ENCODE results near the gene NTN5. TPM values are rescaled to one million over a fixed set of nuclear protein-coding genes. Genes with fewer than 3 reads are reported as not detected.
"Not testable (repeated sequence)": the region's sequence is repeated elsewhere in the genome, so short reads cannot be mapped to it uniquely, and the experiment has no call there.

The NTN5 gene
- total and polyA plus RNA-seq, 10 donors = 0.30 to 2.1 (median 0.74) TPM; not detected in 1

DNA sequence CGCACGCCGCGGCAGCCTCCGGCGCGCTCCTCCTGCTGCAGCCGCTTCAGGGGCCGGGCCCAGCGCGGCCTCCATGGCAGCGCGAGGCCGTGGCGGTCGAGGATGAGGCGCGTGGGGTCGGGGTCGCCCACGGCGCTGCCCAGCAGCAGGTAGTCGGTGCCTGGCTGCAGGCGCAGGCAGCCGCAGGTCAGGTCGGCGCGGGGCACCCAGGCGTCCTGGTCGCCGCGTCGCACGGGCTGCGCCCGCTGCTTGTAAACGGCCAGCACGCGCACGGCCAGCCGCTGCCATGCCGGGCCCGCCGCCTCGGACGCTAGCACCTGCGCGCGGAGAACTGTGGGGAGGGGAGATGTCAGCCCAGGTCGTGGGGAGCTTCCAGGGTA lies 11.1 kb downstream of the NTN5 start:
- intact Hi-C loops (cut with DNase I; ENCODE audit: low total_unique reads) = no loop called here
- Histone ChIP-seq H3K27ac (peak overlapping the region in 4 of 8 donors; percentile 71 to 85 (median 74)), H3K9me3 (no peaks in the 10 kb centered on the region), H3K4me3 (no peak overlapping the region), H3K27me3 (replicated peaks in 1 of 7) (no peaks in the 10 kb centered on the region), H3K4me1 (peaks cover 10 to 21% (median 17%) of the 10 kb centered on the region in 6 donors), H3K36me3 (no peaks in the 10 kb centered on the region)
- DNase-seq = no peak
- WGBS, 5 donors = 92 to 98% (median 95%) methylated on average over 40 to 50 of the region's 50 CpGs
- TF ChIP-seq POLR2AphosphoS5 (IDR thresholded peaks at IDR 0.05) = no peak
- no peak for TF ChIP-seq POLR2A (IDR thresholded peaks at IDR 0.05)
- TF ChIP-seq, protein P1, sequence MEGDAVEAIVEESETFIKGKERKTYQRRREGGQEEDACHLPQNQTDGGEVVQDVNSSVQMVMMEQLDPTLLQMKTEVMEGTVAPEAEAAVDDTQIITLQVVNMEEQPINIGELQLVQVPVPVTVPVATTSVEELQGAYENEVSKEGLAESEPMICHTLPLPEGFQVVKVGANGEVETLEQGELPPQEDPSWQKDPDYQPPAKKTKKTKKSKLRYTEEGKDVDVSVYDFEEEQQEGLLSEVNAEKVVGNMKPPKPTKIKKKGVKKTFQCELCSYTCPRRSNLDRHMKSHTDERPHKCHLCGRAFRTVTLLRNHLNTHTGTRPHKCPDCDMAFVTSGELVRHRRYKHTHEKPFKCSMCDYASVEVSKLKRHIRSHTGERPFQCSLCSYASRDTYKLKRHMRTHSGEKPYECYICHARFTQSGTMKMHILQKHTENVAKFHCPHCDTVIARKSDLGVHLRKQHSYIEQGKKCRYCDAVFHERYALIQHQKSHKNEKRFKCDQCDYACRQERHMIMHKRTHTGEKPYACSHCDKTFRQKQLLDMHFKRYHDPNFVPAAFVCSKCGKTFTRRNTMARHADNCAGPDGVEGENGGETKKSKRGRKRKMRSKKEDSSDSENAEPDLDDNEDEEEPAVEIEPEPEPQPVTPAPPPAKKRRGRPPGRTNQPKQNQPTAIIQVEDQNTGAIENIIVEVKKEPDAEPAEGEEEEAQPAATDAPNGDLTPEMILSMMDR (IDR thresholded peaks at IDR 0.05 in 8 of 11, conservative IDR thresholded peaks at IDR 0.05 in 3 of 11) = no peak

DNA sequence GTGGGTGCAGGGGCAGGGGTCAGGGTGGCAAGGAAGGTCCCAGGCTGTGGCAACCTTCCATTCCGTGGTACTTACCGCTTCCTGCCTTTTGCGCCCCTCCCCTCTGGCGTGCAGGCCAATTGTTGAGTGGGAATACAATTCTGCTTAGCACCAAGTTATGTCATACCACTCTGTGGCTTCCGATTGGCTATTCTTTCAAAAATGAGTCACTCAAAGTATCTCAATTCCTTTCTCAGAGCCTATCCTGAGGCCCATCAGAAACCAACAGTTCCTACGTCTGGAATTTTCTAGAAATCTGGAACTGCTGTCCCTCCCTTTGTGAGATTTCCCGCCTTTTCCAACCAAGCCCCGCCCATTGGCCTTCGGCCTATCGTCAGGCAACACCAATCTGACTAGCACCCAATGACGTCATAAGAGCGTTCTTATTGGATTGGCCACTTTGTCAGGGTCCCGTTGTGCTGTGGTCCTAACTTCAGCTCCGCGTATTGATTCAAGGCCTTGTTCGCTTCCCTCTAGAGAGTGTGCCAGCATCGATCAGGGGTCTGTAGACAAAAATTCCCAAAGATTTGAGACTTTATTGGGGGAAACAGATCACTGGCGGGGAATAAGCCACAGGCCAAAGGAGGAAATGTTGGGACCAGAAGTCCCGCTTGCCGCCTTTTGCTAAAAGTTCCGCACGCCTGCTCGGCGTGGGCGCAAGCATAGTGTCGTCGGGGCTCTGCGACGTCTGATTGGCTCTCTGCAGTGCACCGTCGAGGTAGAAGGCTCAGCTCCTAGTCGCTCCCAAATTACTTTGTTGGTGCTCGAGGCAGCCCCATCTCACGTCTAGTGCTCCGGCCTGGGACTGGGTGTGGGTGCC lies 11.7 kb downstream of the NTN5 start:
- Histone ChIP-seq H3K27ac (peak overlapping the region; percentile 62 to 85 (median 74)), H3K27me3 (replicated peaks in 1 of 7) (no peaks in the 10 kb centered on the region), H3K4me3 (peak overlapping the region in 4 of 8 donors; percentile 5 to 55 (median 10)), H3K9me3 (no peaks in the 10 kb centered on the region), H3K4me1 (peaks cover 10 to 21% (median 17%) of the 10 kb centered on the region in 6 donors), H3K36me3 (no peaks in the 10 kb centered on the region)
- TF ChIP-seq, protein P1 (IDR thresholded peaks at IDR 0.05 in 8 of 11, conservative IDR thresholded peaks at IDR 0.05 in 3 of 11) = peak in 2 of 11 experiments; percentile 15 to 24
- TF ChIP-seq POLR2AphosphoS5 (IDR thresholded peaks at IDR 0.05) (peak in 2 of 3 donors; percentile 48 to 52), POLR2A (IDR thresholded peaks at IDR 0.05) (no peak)
- WGBS, 5 donors = 45 to 55% (median 46%) methylated on average over 35 of the region's 35 CpGs
- DNase-seq = peak; percentile 89
- intact Hi-C loops (cut with DNase I; ENCODE audit: low total_unique reads) = no loop called here

DNA sequence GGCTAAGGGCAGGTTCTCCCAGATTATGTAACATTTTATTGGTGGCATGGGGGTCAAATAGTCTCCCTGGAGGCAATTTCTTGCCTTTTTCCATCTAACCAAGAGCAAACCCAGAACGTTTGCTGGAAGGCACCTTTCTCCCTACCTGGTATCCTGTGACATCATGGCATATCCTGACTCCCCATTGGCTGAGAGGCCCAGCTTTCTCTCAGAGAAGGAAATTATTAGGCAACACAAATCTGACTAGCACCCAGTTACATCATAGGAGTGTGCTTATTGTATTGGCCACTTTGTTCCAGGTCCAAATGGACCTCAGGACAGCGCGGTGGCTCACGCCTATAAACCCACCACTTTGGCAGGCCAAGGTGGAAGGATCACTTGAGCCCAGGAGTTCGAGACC lies 13.0 kb downstream of the NTN5 start:
- intact Hi-C loops (cut with DNase I; ENCODE audit: low total_unique reads) = no loop called here
- no peaks in the 10 kb centered on the region for H3K36me3 ChIP-seq
- peaks cover 10 to 21% (median 17%) of the 10 kb centered on the region in 6 donors for H3K4me1 ChIP-seq
- H3K27ac ChIP-seq = no peak overlapping the region
- H3K4me3 ChIP-seq = no peak overlapping the region
- H3K9me3 ChIP-seq = no peaks in the 10 kb centered on the region
- WGBS, 5 donors = 74 to 81% (median 77%) methylated on average over 5 of the region's 5 CpGs
- no peaks in the 10 kb centered on the region for H3K27me3 ChIP-seq (replicated peaks in 1 of 7)
- no peak for DNase-seq
- TF ChIP-seq POLR2AphosphoS5 (IDR thresholded peaks at IDR 0.05) = no peak
- TF ChIP-seq, protein P1 (IDR thresholded peaks at IDR 0.05 in 8 of 11, conservative IDR thresholded peaks at IDR 0.05 in 3 of 11) = no peak
- no peak for TF ChIP-seq POLR2A (IDR thresholded peaks at IDR 0.05)

DNA sequence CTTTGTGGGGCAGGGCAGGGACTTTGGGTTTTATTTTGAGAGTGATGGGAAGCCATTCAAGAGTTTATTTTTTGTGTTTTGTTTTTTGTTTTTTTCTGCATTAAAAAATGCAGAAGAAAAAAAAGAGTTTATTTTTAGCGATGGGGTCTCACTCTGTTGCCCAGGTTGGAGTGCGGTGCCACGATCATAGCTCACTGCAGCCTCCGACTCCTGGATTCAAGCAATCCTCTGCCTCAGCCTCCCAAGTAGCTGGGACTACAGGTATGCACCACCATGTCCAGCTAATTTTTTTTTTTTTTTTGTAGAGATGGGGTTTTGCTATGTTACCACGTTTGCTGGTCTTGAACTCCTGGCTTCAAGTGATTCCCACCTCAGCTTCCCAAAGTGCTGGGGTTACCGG lies 14.3 kb downstream of the NTN5 start:
- Histone ChIP-seq H3K9me3 (no peaks in the 10 kb centered on the region), H3K27ac (no peak overlapping the region), H3K36me3 (no peaks in the 10 kb centered on the region), H3K27me3 (replicated peaks in 1 of 7) (no peaks in the 10 kb centered on the region), H3K4me1 (peaks cover 10 to 21% (median 17%) of the 10 kb centered on the region in 6 donors), H3K4me3 (no peak overlapping the region)
- TF ChIP-seq POLR2A (IDR thresholded peaks at IDR 0.05) = no peak
- TF ChIP-seq POLR2AphosphoS5 (IDR thresholded peaks at IDR 0.05) = no peak
- TF ChIP-seq, protein P1 (IDR thresholded peaks at IDR 0.05 in 8 of 11, conservative IDR thresholded peaks at IDR 0.05 in 3 of 11) = no peak
- intact Hi-C loops (cut with DNase I; ENCODE audit: low total_unique reads) = no loop called here
- DNase-seq = no peak
- 92 to 97% (median 95%) methylated on average over 6 of the region's 6 CpGs for WGBS, 5 donors

DNA sequence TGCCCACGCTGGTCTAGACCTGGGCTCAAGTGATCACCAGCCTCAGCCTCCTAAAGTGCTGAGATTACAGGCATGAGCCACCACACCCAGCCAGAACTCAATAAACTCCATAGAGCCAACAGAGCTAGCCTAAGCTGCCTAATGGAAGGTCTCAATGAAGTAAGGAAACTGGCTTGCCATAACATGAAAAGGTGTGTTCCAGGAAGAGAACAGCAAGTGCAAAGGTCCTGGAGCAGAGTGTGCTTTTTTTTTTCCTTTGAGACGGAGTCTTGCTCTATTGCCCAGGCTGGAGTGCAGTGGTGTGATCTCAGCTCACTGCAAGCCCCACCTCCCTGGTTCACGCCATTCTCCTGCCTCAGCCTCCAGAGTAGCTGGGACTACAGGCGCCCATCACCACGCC lies 15.0 kb downstream of the NTN5 start:
- H3K27ac ChIP-seq; DNase-seq; intact Hi-C loops (cut with DNase I; ENCODE audit: low total_unique reads); H3K27me3 ChIP-seq (replicated peaks in 1 of 7); H3K4me3 ChIP-seq; H3K36me3 ChIP-seq; H3K9me3 ChIP-seq: not testable (repeated sequence)
- H3K4me1 ChIP-seq = peaks cover 10 to 26% (median 19%) of the 10 kb centered on the region in 6 donors
- WGBS, 5 donors = 88 to 95% (median 91%) methylated on average over 5 of the region's 5 CpGs
